ENCODE measurements around the gene DPYSL5.

DPYSL5 gene

DNA sequence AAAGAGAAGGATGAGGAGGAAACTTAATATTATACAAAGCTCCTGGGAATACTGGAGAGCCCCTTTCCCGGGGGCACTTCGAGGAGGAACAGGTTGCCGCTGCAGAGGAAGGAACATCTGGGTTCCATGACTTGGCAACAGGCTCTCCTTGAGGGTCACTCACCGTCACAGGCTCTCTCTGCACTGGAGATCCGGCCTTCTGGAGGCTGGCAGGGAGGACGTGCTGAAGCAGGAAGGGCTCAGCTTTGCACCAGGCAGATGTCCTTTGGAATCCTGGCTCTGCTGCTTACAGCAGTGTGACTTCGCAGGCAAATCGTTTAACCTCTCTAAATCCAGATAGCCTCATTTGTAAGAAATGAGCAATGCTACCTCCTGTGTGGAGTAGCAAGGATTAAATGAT, 2.9 kb upstream of the DPYSL5 start:
- DNase-seq (ENCODE audit: low read depth), result no peak

DNA sequence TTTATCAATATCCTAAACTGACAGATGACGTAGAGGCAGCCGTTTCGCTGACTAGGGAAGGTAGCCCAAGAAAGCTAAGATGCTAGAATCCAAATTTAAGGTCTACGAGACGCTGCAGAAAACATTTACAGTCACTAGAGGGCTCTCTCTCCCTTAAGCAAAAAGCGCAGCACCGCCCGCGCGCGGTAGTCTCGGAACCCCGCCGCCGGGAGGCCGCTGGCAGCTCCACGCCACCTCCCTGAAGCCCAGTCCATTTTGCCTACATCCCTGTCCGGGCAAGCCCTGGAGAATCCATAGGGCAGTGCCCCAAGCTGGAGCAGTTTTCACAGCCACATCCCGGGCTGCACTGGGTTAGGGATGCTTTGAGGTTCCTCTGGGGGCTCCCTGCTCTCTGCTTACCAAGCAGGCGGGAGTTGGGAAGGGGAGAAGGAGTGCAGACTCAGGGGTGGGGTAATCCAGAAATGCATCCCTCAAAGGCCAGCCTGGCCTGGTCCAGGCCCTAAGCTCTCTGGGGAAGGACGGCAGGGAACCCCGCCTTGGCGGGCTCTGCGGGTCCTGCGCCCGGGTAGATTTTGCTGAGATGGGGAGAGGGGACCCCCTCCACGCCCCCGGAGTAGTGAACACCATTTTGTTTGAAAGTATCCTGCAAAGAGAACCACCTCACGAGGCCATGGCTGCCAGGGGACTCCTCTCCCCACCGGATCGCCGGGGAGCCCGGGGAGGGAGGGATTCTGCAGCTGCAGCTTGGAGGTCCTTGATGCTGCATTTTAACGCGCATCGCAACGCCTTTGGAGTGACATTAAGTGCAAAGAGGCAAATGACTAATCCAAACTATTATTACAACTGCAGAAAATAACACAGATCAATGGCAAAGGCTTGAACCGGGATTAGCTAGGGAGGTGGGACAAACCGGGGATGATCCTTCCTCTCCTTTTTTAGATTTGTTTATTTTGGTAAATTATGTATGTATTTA, 1.3 kb upstream of the DPYSL5 start:
- DNase-seq (ENCODE audit: low read depth), result peak; percentile 39

DNA sequence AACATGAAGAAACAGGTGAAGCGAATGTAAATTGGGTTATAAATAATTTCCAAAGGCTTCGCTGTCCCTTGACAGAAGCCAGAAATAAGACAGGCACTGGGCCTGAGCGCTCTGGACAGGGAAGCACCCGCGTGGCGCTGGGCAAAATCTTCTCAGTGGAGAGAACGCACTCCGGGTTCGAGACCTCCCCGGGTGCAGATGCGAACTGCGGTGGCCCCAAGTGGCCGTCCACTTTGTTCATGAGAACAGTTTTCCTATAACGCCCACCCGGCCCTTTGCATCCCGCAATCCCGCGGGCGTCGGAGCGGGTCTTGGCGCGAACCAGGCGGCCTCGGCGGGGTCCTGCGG, 651 bp upstream of the DPYSL5 start:
- no peak for DNase-seq (ENCODE audit: low read depth)

DNA sequence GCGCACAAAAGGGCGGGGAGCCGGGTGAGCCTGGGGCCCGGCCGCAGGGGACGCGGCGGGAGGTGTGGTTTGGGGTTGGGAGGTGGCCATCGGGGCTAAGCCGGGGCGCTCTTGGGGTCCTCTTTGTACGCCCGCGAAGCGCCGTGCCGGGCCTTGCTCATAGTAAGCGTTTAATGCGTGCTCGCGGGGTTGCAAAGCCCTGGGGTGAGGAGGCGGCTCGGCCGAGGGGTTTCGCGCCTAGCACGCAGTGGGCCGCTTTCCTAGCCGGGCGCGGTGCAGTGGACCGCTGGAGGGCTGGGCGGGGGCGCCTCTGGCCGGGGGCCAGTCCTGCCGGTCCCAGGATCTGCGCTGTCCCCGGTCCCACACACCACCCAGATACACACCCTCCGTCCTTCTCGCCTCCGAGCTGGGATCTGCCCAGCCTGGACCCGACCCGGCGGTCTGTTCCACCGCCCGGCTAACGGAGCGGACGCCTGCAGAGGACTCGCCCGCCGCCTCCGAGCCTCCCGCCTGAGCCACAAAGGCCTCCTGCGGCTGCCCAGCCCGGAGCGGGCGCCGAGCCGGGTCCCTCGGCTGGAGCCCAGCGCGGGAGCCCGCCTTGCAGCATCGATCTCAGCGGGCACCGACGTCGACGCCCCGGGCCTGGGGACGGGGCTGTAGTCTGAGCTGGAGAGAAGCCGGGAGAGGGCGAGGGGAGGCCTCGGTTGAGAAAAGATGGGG, 564 bp downstream of the DPYSL5 start:
- DNase-seq (ENCODE audit: low read depth), result no peak

DNA sequence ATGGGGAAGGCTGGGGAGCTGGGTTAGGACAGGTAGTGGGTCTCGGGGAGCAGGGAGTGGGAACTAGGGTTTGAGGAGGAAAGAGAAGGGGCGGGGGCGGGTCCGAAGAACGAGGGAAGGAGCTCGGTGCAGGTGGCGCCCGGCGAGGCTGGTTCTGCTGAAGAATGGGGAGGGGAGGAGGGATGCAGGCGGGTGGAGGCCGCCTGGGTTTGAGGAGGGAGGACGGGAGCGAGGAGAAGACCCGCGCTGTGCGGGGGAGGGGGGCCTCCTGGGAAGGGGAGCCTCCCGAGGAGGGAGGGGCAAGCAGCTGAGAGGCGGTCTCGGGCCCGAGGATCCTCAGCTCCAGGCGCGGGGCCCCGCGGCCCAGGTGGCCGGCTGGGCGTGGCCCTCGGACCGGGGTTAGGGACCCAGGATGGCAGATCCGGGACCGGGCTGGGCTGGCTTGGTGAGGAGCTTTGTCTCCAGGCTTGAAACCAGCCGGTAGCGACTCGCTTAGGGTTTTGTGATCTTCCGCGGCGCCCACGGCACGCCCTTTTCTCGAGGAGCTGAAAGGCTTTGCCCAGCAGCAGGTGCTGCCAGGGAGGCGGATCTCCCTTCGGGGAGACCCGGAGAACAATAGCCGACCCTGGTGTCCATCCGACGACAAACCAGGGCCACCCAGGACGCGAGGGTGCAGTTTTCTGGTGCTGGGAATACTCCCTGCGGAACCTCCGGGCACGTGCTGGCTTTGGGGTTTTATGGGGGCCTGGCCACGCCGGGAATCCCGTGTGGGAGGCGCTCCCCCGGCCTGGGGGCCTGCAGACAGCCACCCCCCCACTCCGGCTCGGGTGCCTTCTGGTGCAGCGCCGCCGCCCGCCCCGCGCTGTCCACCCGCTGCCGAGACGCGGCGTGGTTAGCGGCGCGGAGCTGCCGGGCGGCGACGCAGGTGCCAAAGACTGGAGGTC, 1.4 kb downstream of the DPYSL5 start:
- no peak for DNase-seq (ENCODE audit: low read depth)

DNA sequence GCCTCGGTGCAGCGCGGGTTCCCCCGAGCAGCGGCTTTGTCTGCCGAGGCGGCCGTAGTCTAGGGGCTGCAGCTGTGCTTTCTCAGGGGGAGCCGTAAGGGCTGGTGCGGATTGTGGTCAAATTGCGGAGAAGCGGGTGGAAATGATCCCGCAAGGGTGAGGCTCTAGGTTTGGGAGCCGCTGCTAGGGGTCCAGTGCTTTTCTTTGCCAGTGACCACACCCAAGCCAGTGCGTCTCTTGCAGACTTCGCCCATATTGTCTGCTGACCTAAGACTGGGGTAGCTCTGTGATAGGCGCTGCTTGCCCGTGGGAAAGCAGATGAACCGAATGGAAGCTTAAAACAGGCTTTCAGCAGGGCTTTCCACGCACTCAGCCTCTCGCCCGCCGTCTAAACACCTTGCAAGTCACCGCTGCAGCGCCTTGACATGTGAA, 2.1 kb downstream of the DPYSL5 start:
- no peak for DNase-seq (ENCODE audit: low read depth)

DNA sequence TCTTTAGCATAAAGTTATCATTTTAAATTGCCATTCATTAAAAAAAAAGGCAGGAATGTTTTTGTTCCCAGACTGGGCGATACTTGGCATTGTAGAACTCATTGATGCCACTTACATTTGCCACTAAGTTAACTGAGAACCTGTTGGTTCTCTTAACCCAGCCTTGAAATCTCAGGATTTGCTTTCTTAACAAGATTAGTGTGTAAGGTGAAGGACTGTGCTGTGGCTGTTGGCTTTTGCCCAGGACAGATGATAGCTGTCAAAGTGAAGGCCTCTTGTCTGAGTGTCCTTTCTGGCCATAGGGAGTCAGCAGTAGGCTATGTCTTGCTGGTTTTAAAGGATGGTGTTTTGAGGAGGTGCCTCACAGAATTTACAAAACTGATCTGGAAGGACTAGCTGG, 2.6 kb downstream of the DPYSL5 start:
- DNase-seq (ENCODE audit: low read depth), result no peak

DNA sequence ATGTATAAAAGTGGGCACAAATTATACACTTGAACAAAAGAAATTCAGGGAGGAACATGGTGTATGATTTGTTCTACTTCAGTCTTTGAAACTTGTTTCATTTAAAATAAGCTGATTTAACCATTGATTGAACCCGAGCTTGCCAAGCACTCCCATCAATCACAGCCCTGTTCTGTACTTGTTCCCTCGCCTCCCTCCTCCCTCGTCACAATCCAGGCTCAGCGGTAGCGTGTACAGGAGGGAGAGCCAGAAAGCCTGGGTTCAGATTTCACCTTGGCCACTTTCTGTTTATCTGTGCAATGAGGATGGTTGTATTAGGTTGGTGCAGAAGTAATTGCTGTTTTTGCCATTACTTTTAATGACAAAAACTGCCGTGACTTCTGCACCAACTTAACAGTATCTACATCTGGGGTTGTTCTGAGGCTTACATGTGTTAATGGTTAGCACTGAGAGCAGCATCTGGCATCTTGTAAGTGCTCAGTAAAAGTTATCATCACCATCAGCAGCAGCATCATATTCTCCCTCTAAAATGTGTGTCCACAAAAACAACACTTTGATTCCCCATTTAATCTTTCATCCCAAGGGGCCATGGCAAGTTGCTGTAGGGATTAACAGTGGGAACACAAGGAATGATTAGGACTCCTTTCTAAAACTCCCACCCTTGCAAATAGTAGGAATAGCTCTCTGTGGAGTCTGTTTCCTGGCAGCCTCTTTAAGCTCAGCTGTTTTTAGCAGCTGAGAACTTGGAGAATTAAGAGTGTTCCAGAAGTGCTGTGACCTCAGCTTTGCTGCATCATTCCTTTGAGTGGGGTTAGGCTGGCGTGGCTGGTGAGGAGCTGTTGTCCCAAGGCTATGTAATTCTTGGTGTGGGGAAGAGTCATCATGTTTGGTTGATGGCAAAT, 4.7 kb downstream of the DPYSL5 start:
- DNase-seq (ENCODE audit: low read depth), result no peak

DNA sequence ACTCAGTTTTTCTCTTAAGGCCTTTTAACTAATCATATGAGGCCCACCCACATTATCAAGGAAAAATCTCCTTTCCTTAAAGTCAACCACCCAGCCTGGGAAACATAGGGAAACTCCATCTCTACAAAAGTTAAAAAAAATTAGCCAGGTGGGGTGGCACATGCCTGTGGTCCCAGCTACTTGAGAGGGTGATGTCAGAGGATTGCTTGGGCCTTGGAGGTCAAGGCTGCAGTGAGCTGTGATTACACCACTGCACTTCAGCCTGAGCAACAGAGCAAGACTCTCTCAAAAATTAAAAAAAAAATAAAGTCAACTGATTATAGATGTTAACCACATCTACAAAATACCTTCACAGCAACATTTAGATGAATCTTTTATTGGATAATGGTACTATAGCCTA, 5.8 kb downstream of the DPYSL5 start:
- DNase-seq (ENCODE audit: low read depth), result no peak

DNA sequence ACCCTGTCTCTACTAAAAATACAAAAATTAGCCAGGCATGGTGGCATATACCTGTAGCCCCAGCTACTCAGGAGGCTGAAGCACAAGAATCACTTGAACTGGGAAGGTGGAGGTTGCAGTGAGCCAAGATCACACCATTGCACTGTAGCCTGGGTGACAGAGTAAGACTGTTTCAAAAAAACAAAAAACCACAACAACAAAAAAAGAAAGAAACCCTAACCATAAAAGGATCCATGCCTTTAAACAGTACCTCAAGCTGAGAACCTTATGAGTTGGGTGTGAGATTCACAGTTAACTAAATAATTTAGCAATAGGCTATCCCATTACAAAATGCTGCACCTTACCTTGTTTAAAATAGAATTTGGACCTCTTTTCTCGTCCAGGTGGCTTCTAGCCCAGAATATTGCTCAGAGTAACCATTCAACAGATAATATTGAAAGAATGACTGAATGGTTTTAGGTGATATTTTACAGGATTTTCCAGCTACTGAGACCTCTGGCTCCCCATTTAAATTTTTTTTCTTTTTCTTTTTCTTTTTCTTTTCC, 6.4 kb downstream of the DPYSL5 start:
- DNase-seq (ENCODE audit: low read depth), result no peak

DNA sequence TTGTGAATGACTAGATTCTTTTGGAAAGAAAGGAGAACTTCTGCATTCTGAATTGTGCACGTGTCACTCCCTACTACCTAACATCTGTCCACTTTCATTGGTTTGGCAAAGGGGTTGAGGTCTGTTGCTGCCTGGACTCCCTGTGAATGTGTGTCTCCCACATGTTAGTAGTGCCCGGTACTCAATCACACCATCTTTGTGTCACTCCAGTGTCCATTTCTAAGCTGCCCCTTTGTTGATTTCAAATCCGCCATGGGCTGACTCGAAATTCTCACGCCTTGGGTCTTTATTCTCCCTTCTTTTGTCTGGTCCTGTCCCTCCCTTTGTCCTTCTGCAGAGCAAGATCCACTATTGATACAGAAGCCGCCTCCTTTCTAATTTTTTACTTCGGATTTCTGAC, 7.5 kb downstream of the DPYSL5 start:
- no peak for DNase-seq (ENCODE audit: low read depth)

DNA sequence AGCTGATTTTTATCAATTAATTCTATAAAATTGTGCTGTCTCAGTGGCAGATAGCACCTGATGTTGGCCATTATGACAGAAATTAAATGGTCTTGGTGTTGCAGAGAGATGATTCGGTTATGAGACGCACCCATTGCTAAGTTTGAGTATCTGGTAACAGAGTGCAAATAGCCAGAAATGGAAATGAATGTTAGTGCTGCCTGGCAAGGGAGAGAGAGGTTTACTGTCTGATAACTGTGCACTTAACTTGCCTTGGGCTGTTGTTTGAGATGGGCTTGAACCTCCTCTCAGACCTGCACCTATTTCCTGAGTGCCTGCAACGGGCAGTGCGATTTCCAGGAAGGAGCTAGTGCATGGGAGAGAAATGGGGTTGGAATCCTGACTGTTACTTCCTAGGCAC, 11.7 kb downstream of the DPYSL5 start:
- no peak for DNase-seq (ENCODE audit: low read depth)

DNA sequence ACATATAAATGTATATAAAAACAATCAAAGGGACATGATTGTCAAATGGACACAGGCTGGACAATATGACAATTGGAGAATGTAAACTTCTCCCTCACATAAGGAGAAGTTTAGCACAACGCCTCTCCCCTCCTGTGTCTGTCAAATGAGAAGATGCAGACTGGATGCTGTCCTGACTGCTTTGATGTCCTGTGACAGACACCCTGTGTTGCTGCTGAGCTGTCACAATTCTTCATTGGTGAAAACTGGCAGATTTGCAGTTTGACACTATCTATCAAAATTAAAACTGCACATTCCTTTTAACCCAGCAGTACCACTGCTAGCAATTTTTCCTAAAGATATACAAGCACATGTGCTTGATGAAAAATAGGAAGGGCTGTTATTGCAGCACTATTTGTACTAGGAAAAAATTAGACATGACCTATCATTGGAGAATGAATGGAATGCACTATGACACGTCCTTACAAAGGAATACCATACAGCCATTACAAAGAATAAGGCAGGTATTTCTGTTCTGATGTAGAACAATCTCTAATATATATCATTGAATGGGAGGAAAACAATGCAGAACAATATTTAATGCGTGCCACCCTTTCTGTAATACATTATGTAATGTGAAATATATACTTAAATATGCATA, 12.4 kb downstream of the DPYSL5 start:
- no peak for DNase-seq (ENCODE audit: low read depth)

DNA sequence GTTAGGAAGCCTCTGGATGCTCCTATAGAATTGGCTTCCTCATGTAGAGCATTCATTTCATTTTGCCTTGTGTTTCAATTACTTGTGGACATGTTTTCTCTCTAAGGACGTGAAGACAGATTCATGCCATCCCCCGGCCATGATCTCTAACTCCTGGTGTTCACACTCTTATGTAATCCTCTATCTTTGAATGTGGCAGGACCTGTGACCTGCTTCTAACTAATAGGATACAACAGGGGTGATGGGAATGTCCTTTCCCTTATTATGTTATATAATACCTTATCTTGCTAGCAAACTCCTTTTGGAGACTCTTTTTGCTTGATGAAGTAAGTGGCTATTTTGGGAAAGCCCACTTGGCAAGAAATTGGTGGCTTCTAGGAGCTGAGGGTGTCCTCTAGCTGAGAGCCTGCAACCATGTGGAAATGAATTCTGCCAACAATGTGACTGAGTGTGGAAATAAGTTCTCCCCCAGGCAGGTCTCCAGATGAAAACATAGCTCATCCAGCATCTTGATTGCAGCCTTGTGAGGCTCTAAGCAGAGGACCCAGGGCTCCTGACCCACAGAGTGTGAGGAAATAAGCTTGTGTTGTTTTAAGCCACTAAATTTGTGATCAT, 13.8 kb downstream of the DPYSL5 start:
- DNase-seq (ENCODE audit: low read depth), result no peak

DNA sequence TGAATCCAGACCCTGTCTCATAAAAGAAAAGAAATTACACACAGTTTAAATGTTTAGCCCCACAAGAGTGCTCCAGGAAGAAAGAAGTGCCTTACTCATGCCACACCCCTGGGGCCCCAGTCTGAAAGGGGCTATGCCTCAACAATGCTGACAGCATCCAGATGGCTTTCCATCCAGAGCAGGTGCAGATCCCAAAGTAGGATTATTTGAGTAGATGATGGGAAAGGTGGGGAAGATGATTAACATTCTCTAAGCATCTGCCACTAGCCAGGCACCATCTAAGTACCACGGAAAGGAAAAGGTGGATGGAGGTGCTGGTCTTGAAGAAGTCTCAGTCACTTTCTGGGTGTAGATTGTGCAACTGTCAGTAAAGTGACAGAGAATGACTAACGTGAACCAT, 16.3 kb downstream of the DPYSL5 start:
- DNase-seq (ENCODE audit: low read depth), result no peak

DNA sequence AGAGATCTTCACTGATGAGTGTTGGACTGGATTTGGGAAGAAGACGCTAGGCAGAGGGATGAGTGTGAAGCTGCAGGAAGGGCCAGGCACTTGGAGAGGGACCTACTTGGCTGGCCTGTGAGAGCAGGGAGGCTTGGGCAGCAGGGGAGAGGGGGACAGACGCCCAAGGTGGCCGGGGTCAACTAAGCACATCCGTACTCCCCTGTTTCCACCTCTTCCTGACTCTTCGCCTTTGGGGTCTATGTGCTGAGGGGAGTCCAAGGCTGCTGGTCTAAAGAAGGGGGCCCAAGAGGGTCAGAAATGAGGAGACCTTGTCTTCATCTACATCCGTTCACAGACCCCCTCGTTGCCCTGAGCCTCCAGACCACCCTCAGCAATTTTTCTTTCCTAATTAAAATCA, 16.7 kb downstream of the DPYSL5 start:
- no peak for DNase-seq (ENCODE audit: low read depth)

DNA sequence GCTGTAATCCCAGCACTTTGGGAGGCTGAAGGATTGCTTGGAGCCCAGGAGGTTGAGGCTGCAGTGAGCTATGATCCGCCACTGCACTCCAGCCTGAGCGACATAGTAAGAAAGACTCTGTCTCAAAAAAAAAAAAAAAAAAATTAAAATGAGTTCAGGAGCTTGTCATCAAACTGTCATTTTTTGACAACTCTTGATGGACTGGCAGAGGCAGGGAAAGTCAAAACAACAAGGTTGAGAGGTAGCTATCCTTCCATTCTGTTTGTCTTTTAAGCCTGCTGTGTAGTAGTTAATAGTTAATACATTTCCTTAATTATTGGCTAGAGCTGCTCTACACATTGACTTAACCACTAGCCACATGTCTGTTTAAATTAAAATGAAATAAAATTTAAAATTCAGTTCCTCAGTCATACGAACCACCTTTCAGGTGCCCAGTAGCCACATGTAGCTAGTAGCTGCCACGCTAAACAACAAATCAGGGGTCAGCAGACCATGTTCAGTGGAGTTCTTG, 22.7 kb downstream of the DPYSL5 start:
- no peak for DNase-seq (ENCODE audit: low read depth)

DNA sequence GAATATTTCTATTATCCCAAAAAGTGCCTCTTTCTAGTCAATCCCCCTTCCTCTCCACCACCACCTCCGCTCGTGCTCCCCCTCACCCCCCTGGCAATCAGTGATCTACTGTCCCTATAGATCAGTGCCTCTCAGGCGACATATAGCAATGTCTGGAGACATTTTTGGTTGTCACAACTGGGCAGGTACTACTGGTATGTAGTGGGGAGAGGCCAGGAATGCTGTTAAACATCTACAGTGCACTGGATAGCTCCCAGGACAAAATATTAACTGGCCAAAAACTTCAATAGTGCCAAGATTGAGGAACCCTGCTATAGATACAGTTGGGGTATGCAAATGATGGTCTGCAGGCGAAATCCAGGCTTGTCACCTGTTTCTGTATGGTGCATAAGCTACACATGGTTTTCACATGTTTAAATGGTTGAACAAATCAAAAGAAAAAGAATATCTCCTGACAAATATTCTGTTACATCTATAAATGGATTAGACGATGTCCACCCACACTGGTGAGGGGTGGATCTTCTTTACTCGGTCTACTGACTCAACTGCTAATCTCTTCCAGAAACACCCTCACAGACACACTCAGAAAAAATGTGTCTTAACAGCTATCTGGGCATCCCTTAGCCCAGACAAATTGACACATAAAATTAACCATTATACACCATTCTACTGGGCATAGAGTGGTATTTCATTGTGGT, 25.5 kb downstream of the DPYSL5 start:
- DNase-seq (ENCODE audit: low read depth), result no peak

DNA sequence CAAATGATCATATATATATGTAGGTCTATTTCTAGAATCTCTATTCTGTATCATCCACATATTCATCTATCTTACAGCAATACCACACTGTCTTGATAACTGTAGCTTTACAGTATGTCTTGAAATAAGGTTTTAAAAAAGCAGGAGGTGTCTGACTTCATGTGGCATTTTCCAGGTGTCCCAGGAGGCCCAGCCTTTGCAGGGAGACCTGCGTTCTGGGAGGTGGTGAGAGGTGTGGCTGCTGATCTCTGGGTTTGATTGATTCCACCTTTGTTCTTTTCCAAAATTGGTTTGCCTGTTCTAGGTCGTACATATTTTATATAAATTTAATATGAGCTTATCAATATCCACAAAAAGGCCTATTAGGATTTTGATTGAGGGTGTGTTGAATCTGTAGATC, 26.6 kb downstream of the DPYSL5 start:
- no peak for DNase-seq (ENCODE audit: low read depth)
